Neural cell (in vitro differentiated cells): ENCODE results near the gene DAAM2. TPM values are rescaled to one million over a fixed set of nuclear protein-coding genes. Genes with fewer than 3 reads are reported as not detected.
A peak's percentile ranks its signal among the peaks of the same experiment; 100 is the strongest.

ENCODE experiments used
- H2AFZ ChIP-seq: fragments of 200-600, 300-800 bp; sonication (generic), shearing (Covaris generic); 2 replicates; pipeline ENCODE4 v1.6.0; 2014; ENCODE audit warnings: low read depth, mild to moderate bottlenecking, antibody characterized with exemption, low read length, moderate library complexity
- H3F3A ChIP-seq: fragments of 200-600 bp; shearing (Covaris generic); 2 replicates; pipeline ENCODE4 v1.6.1; 2016; ENCODE audit warnings: mild to moderate bottlenecking, moderate library complexity, mixed read lengths, antibody characterized with exemption, low read length; ENCODE audit not compliant: insufficient read depth, poor library complexity, severe bottlenecking
- H3K27ac ChIP-seq: fragments of 200-600, 300-800 bp; sonication (generic), shearing (Covaris generic); 2 replicates; pipeline ENCODE4 v1.5.1; 2014; ENCODE audit warnings: mild to moderate bottlenecking, low read length, moderate library complexity
- H3K27me3 ChIP-seq: fragments of 300-800, 200-600 bp; sonication (generic), shearing (Covaris generic); 2 replicates; pipeline ENCODE4 v1.6.0; 2014; ENCODE audit warnings: mild to moderate bottlenecking, low read depth, low read length, moderate library complexity; ENCODE audit not compliant: insufficient read depth
- H3K36me3 ChIP-seq: fragments of 300-800, 200-600 bp; sonication (generic), shearing (Covaris generic); 2 replicates; pipeline ENCODE4 v1.5.1; 2014; ENCODE audit warnings: mild to moderate bottlenecking, antibody characterized with exemption, low read length, moderate library complexity; ENCODE audit not compliant: insufficient read depth
- H3K4me2 ChIP-seq: fragments of 300-800, 200-600 bp; sonication (generic), shearing (Covaris generic); 2 replicates; pipeline ENCODE4 v1.6.0; 2014; ENCODE audit warnings: mild to moderate bottlenecking, low read length
- H3K4me3 ChIP-seq: fragments of 300-800, 200-600 bp; sonication (generic), shearing (Covaris generic); 2 replicates; pipeline ENCODE4 v1.5.1; 2014; ENCODE audit warnings: mild to moderate bottlenecking, low read length, moderate library complexity
- H3K79me2 ChIP-seq: fragments of 200-600 bp; shearing (Covaris generic); replicated peaks from 2 replicates; pipeline ENCODE4 v1.6.0; 2014; ENCODE audit warnings: mild to moderate bottlenecking, low read length, moderate library complexity; ENCODE audit not compliant: insufficient read depth
- H3K9ac ChIP-seq: fragments of 300-800, 200-600 bp; sonication (generic), shearing (Covaris generic); 2 replicates; pipeline ENCODE4 v1.6.1; 2016; ENCODE audit warnings: mild to moderate bottlenecking, low read length, mixed read lengths
- H3K9me2 ChIP-seq: fragments of 200-600 bp; shearing (Covaris generic); 2 replicates; pipeline ENCODE4 v1.6.1; 2016; ENCODE audit warnings: mild to moderate bottlenecking, low read length, mixed read lengths; ENCODE audit not compliant: insufficient read depth
- H3K9me3 ChIP-seq: fragments of 200-600, 300-800 bp; sonication (generic), shearing (Covaris generic); 2 replicates; pipeline ENCODE4 v1.6.1; 2016; ENCODE audit warnings: mild to moderate bottlenecking, mixed run types, low read length, moderate library complexity, mixed read lengths
- H4K20me1 ChIP-seq: fragments of 200-600 bp; shearing (Covaris generic); 2 replicates; pipeline ENCODE4 v1.6.1; 2016; ENCODE audit warnings: mild to moderate bottlenecking, mixed run types; ENCODE audit not compliant: insufficient read depth
- CTCF ChIP-seq: fragments of 450-650 bp; IDR thresholded peaks from 2 replicates; pipeline ENCODE4 v1.5.1; 2014; ENCODE audit warnings: antibody characterized with exemption, mild to moderate bottlenecking, moderate library complexity; ENCODE audit not compliant: poor library complexity, severe bottlenecking
- EP300 ChIP-seq: fragments of 450-650 bp; conservative IDR thresholded peaks from 2 replicates; pipeline ENCODE4 v1.6.1; 2014; ENCODE audit warnings: antibody characterized with exemption, mild to moderate bottlenecking, moderate library complexity; ENCODE audit not compliant: poor library complexity, severe bottlenecking
- EZH2 ChIP-seq: fragments of 200-600, 300-800 bp; shearing (Covaris generic), sonication (generic); IDR thresholded peaks from 2 replicates; pipeline ENCODE4 v1.6.1; 2014; ENCODE audit warnings: antibody characterized with exemption, low read length, borderline replicate concordance, mild to moderate bottlenecking; ENCODE audit not compliant: insufficient read depth, poor library complexity, severe bottlenecking
- MXI1 ChIP-seq: fragments of 450-650 bp; conservative IDR thresholded peaks from 2 replicates; pipeline ENCODE4 v1.6.1; 2014; ENCODE audit warnings: antibody characterized with exemption, mild to moderate bottlenecking; ENCODE audit not compliant: poor library complexity, severe bottlenecking
- POLR2AphosphoS5 ChIP-seq: IDR thresholded peaks from 2 replicates; pipeline ENCODE4 v1.6.1; 2012
- RAD21 ChIP-seq: fragments of 450-650 bp; conservative IDR thresholded peaks from 2 replicates; pipeline ENCODE4 v1.6.1; 2014; ENCODE audit warnings: antibody characterized with exemption, mild to moderate bottlenecking, moderate library complexity
- SMC3 ChIP-seq: fragments of 450-650 bp; conservative IDR thresholded peaks from 2 replicates; pipeline ENCODE4 v1.6.1; 2014; ENCODE audit warnings: antibody characterized with exemption, mild to moderate bottlenecking, moderate library complexity; ENCODE audit not compliant: poor library complexity
- TAF1 ChIP-seq: IDR thresholded peaks from 2 replicates; pipeline ENCODE4 v1.6.1; 2012; ENCODE audit warnings: low read depth
- polyA plus RNA-seq: library from polyadenylated mRNA; depleted of rRNA; stranded (reverse); fragments of >200 nt; gene quantifications from 2 replicates; pipeline ENCODE4 v1.2.3, GENCODE V29; 2014
- TF ChIP-seq, protein P1 (sequence below): IDR thresholded peaks from 2 replicates; pipeline ENCODE4 v1.6.1; 2012; ENCODE audit warnings: borderline replicate concordance

Gene DAAM2
- polyA plus RNA-seq, 1 donor from 2014 or later, result 1.2 TPM

DNA sequence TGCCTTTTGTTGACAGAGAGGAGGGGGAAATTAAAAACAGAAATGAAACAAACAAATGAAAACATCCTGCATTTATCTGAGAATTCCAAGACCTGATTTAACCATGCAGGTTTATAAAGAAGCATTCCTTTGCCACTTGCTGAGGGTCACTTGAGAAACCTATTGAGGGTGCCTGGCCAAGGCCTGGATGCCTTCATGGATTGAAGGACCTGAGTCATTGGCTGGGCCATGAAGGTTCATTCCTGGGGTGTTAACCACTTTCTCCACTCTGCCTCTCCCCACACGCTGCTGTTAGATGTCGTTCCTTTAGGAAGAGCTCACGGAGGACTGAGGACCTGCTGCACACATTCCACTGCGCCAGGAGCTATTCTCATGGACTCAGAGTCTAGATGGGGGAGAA, 49.7 kb downstream of the DAAM2 start:
- Histone ChIP-seq H4K20me1 (no peaks in the 10 kb centered on the region), H3K9me2 (no peaks in the 10 kb centered on the region), H3K27me3 (no peaks in the 10 kb centered on the region), H3F3A (no peaks in the 10 kb centered on the region), H3K79me2 (no peaks in the 10 kb centered on the region), H2AFZ (no peak overlapping the region), H3K36me3 (no peaks in the 10 kb centered on the region), H3K4me2 (no peak overlapping the region), H3K27ac (no peak overlapping the region), H3K4me3 (no peak overlapping the region), H3K9ac (no peak overlapping the region), H3K9me3 (no peaks in the 10 kb centered on the region)
- TF ChIP-seq POLR2AphosphoS5 (no peak), SMC3 (no peak), MXI1 (no peak), EP300 (no peak), EZH2 (no peak), RAD21 (no peak), TAF1 (no peak), CTCF (no peak)
- TF ChIP-seq, protein P1, sequence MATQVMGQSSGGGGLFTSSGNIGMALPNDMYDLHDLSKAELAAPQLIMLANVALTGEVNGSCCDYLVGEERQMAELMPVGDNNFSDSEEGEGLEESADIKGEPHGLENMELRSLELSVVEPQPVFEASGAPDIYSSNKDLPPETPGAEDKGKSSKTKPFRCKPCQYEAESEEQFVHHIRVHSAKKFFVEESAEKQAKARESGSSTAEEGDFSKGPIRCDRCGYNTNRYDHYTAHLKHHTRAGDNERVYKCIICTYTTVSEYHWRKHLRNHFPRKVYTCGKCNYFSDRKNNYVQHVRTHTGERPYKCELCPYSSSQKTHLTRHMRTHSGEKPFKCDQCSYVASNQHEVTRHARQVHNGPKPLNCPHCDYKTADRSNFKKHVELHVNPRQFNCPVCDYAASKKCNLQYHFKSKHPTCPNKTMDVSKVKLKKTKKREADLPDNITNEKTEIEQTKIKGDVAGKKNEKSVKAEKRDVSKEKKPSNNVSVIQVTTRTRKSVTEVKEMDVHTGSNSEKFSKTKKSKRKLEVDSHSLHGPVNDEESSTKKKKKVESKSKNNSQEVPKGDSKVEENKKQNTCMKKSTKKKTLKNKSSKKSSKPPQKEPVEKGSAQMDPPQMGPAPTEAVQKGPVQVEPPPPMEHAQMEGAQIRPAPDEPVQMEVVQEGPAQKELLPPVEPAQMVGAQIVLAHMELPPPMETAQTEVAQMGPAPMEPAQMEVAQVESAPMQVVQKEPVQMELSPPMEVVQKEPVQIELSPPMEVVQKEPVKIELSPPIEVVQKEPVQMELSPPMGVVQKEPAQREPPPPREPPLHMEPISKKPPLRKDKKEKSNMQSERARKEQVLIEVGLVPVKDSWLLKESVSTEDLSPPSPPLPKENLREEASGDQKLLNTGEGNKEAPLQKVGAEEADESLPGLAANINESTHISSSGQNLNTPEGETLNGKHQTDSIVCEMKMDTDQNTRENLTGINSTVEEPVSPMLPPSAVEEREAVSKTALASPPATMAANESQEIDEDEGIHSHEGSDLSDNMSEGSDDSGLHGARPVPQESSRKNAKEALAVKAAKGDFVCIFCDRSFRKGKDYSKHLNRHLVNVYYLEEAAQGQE, result no peak

GRCh38 chr6:39843305-39844020, 51.3 kb downstream of the DAAM2 start:
- no peak overlapping the region for H3K27ac ChIP-seq
- H3K4me2 ChIP-seq, result no peak overlapping the region
- H3K27me3 ChIP-seq, result no peaks in the 10 kb centered on the region
- H4K20me1 ChIP-seq, result no peaks in the 10 kb centered on the region
- H3K36me3 ChIP-seq, result no peaks in the 10 kb centered on the region
- no peaks in the 10 kb centered on the region for H3K9me2 ChIP-seq
- H3F3A ChIP-seq, result no peaks in the 10 kb centered on the region
- no peak overlapping the region for H2AFZ ChIP-seq
- H3K9me3 ChIP-seq, result no peaks in the 10 kb centered on the region
- no peak overlapping the region for H3K4me3 ChIP-seq
- H3K79me2 ChIP-seq, result no peaks in the 10 kb centered on the region
- no peak overlapping the region for H3K9ac ChIP-seq
- TF ChIP-seq CTCF (peak; percentile 28), RAD21 (no peak), SMC3 (no peak), EP300 (no peak), EZH2 (no peak), POLR2AphosphoS5 (no peak), TAF1 (no peak)
- TF ChIP-seq, protein P1, result no peak
